Brain microvascular endothelial cell (primary cell): Measurements from ENCODE around the gene COL5A1.

Source experiments
- DNase-seq: peaks from one replicate; pipeline ENCODE4 v3.0.0-alpha.2; 2020
- H3K27ac ChIP-seq: fragments of 250-450 bp; sonication (Bioruptor Pico); 2 replicates; pipeline ENCODE4 v1.5.1; 2020; ENCODE audit warnings: mild to moderate bottlenecking, moderate library complexity
- H3K27me3 ChIP-seq: fragments of 250-450 bp; sonication (Bioruptor Pico); replicated peaks from 2 replicates; pipeline ENCODE4 v1.5.1; 2020; ENCODE audit warnings: mild to moderate bottlenecking
- H3K36me3 ChIP-seq: fragments of 250-450 bp; sonication (Bioruptor Pico); replicated peaks from 2 replicates; pipeline ENCODE4 v1.5.1; 2020; ENCODE audit warnings: mild to moderate bottlenecking
- H3K4me3 ChIP-seq: 2 replicates; pipeline ENCODE4 v1.5.1; 2011; ENCODE audit warnings: low read depth, mild to moderate bottlenecking, control low read depth, low read length, moderate library complexity
- CTCF ChIP-seq: IDR thresholded peaks from 2 replicates; pipeline ENCODE4 v1.5.1; 2011; ENCODE audit warnings: low read depth, mild to moderate bottlenecking, moderate library complexity, low read length, control low read depth, inconsistent platforms; ENCODE audit errors: missing control alignments
- in situ Hi-C: cut with HindIII; loops from 2 replicates; pipeline ENCODE4 v1.10.0; 2017; ENCODE audit warnings: low sequenced_read_pairs, low pct_ligation_motif_present

The COL5A1 gene

GRCh38 chr9:134807716-134808446, 166.3 kb downstream of the COL5A1 start:
- no peak overlapping the region for H3K4me3 ChIP-seq
- TF ChIP-seq CTCF, result no peak
- in situ Hi-C loops, result no loop called here
- H3K27me3 ChIP-seq, result no peaks in the 10 kb centered on the region
- peak; percentile 51 for DNase-seq
- peaks cover 100% of the 10 kb centered on the region for H3K36me3 ChIP-seq
- peak overlapping the region; percentile 33 for H3K27ac ChIP-seq

- Histone ChIP-seq H3K27me3 (no peaks in the 10 kb centered on the region), H3K27ac (no peak overlapping the region), H3K4me3 (no peak overlapping the region), H3K36me3 (peaks cover 98% of the 10 kb centered on the region)
- no peak for DNase-seq
- TF ChIP-seq CTCF, result no peak
- in situ Hi-C loops, result no loop called here
Measured at GRCh38 chr9:134808447-134808792, 166.8 kb downstream of the COL5A1 start.

GRCh38 chr9:134809292-134809691, 167.7 kb downstream of the COL5A1 start:
- no peak overlapping the region for H3K27ac ChIP-seq
- peaks cover 98% of the 10 kb centered on the region for H3K36me3 ChIP-seq
- in situ Hi-C loops, result no loop called here
- H3K27me3 ChIP-seq, result no peaks in the 10 kb centered on the region
- no peak overlapping the region for H3K4me3 ChIP-seq
- no peak for TF ChIP-seq CTCF
- DNase-seq, result no peak

GRCh38 chr9:134809826-134810225, 168.2 kb downstream of the COL5A1 start:
- TF ChIP-seq CTCF, result no peak
- Histone ChIP-seq H3K27me3 (no peaks in the 10 kb centered on the region), H3K4me3 (no peak overlapping the region), H3K36me3 (peaks cover 98% of the 10 kb centered on the region), H3K27ac (no peak overlapping the region)
- DNase-seq, result no peak
- in situ Hi-C loops, result no loop called here

- Histone ChIP-seq H3K4me3 (no peak overlapping the region), H3K36me3 (peaks cover 98% of the 10 kb centered on the region), H3K27me3 (no peaks in the 10 kb centered on the region), H3K27ac (no peak overlapping the region)
- TF ChIP-seq CTCF, result no peak
- in situ Hi-C loops, result no loop called here
- DNase-seq, result no peak
Measured at GRCh38 chr9:134811079-134811672, 169.6 kb downstream of the COL5A1 start.
